A673 (cell line): Measurements from ENCODE around the gene KIT. TPM values are rescaled to one million over a fixed set of nuclear protein-coding genes. Genes with fewer than 3 reads are reported as not detected.

Source experiments
- BruUV-seq: library from RNA; stranded (reverse); fragments of 400-500 nt; replicated peaks from 2 replicates; lab custom pipeline; 2021; lab: Mats Ljungman, UMichigan
- CTCF ChIA-PET: fragments of 300-600 bp; sonication (Branson Sonifier 250); formaldehyde crosslinking; loops from one replicate; lab custom pipeline; 2022; ENCODE audit warnings: antibody characterized with exemption; lab: Charles Lee
- POLR2A ChIA-PET: fragments of 300-600 bp; sonication (Branson Sonifier 250); formaldehyde crosslinking; loops from one replicate; lab custom pipeline; 2022; ENCODE audit warnings: antibody characterized with exemption; ENCODE audit not compliant: low non-redundant PET; lab: Charles Lee
- DNase-seq: peaks from one replicate; pipeline ENCODE4 v3.0.0-alpha.2; 2015; ENCODE audit warnings: low spot score
- H3K27ac ChIP-seq: fragments of 200-600 bp; sonication (generic); 2 replicates; pipeline ENCODE4 v1.5.1; 2016; ENCODE audit warnings: mixed run types, low read depth, mild to moderate bottlenecking, mixed read lengths, antibody characterized with exemption, low read length; ENCODE audit not compliant: poor library complexity, severe bottlenecking
- H3K27me3 ChIP-seq: fragments of 200-600 bp; sonication (generic); replicated peaks from 2 replicates; pipeline ENCODE4 v1.6.1; 2017; ENCODE audit warnings: mixed run types, low read depth, mild to moderate bottlenecking, mixed read lengths, antibody characterized with exemption, low read length; ENCODE audit not compliant: insufficient read depth, poor library complexity
- H3K36me3 ChIP-seq: fragments of 200-600 bp; sonication (generic); 2 replicates; pipeline ENCODE4 v1.6.1; 2016; ENCODE audit warnings: mixed run types, mild to moderate bottlenecking, mixed read lengths, antibody characterized with exemption, low read length; ENCODE audit not compliant: insufficient read depth, poor library complexity, severe bottlenecking
- H3K4me1 ChIP-seq: fragments of 200-600 bp; sonication (generic); 2 replicates; pipeline ENCODE4 v1.6.1; 2017; ENCODE audit warnings: mixed run types, mild to moderate bottlenecking, mixed read lengths, antibody characterized with exemption, low read length; ENCODE audit not compliant: insufficient read depth, poor library complexity, severe bottlenecking
- H3K4me3 ChIP-seq: fragments of 200-600 bp; sonication (generic); 2 replicates; pipeline ENCODE4 v1.5.1; 2016; ENCODE audit warnings: low read depth, mixed run types, mild to moderate bottlenecking, mixed read lengths, low read length; ENCODE audit not compliant: poor library complexity, severe bottlenecking
- H3K9me3 ChIP-seq: fragments of 200-600 bp; sonication (generic); 2 replicates; pipeline ENCODE4 v1.6.1; 2016; ENCODE audit warnings: mixed run types, low read depth, mild to moderate bottlenecking, mixed read lengths, antibody characterized with exemption, low read length; ENCODE audit not compliant: poor library complexity, severe bottlenecking
- CTCF ChIP-seq: fragments of 300-800, 200-600 bp; sonication (generic); conservative IDR thresholded peaks from 2 replicates; pipeline ENCODE4 v1.5.1; 2017; ENCODE audit warnings: low read depth, mild to moderate bottlenecking, antibody characterized with exemption, low read length, moderate library complexity, mixed read lengths
- EZH2 ChIP-seq: fragments of 200-600 bp; sonication (generic); IDR thresholded peaks from 2 replicates; pipeline ENCODE4 v1.6.1; 2017; ENCODE audit warnings: borderline replicate concordance, low read depth, mild to moderate bottlenecking, mixed read lengths, antibody characterized with exemption, low read length; ENCODE audit not compliant: poor library complexity, severe bottlenecking
- intact Hi-C: fragments of 100-400 bp; cut with micrococcal nuclease; formaldehyde crosslinking; loops from one replicate; pipeline ENCODE4 v1.10.0; 2022; ENCODE audit not compliant: unreplicated experiment
- total RNA-seq: library from RNA; stranded (reverse); gene quantifications from 2 replicates; pipeline ENCODE4 v1.2.3, GENCODE V29; 2021

Gene KIT
- total RNA-seq, 1 experiment from 2014 or later = 9.5 TPM

GRCh38 chr4:54727346-54727745 lies 69.6 kb downstream of the KIT start:
- TF ChIP-seq EZH2 (no peak), CTCF (no peak)
- H3K9me3 ChIP-seq = no peaks in the 10 kb centered on the region
- H3K36me3 ChIP-seq = no peaks in the 10 kb centered on the region
- no peak for DNase-seq
- H3K4me3 ChIP-seq = no peak overlapping the region
- no peaks in the 10 kb centered on the region for H3K4me1 ChIP-seq
- intact Hi-C loops = no loop called here
- POLR2A ChIA-PET = no interaction called here
- CTCF ChIA-PET = no interaction called here
- H3K27me3 ChIP-seq = no peaks in the 10 kb centered on the region
- no TSS peak for BruUV-seq
- no peak overlapping the region for H3K27ac ChIP-seq

- no peaks in the 10 kb centered on the region for H3K9me3 ChIP-seq
- no peak overlapping the region for H3K4me3 ChIP-seq
- POLR2A ChIA-PET = no interaction called here
- TF ChIP-seq CTCF (no peak), EZH2 (no peak)
- DNase-seq = no peak
- CTCF ChIA-PET = no interaction called here
- H3K4me1 ChIP-seq = no peaks in the 10 kb centered on the region
- intact Hi-C loops = no loop called here
- no peaks in the 10 kb centered on the region for H3K36me3 ChIP-seq
- BruUV-seq = no TSS peak
- H3K27me3 ChIP-seq = no peaks in the 10 kb centered on the region
- H3K27ac ChIP-seq = no peak overlapping the region
Measured at GRCh38 chr4:54728368-54728767, 70.6 kb downstream of the KIT start.

GRCh38 chr4:54729256-54729655 lies 71.5 kb downstream of the KIT start:
- Histone ChIP-seq H3K4me3 (no peak overlapping the region), H3K36me3 (no peaks in the 10 kb centered on the region), H3K27ac (no peak overlapping the region), H3K4me1 (no peaks in the 10 kb centered on the region), H3K9me3 (no peaks in the 10 kb centered on the region), H3K27me3 (no peaks in the 10 kb centered on the region)
- BruUV-seq = no TSS peak
- ChIA-PET CTCF (no interaction called here), POLR2A (no interaction called here)
- DNase-seq = no peak
- intact Hi-C loops = no loop called here
- TF ChIP-seq EZH2 = no peak
- no peak for TF ChIP-seq CTCF
